ENCODE results near the gene MEOX1.
A peak's percentile ranks its signal among the peaks of the same experiment; 100 is the strongest.
"Not testable (repeated sequence)": the region's sequence is repeated elsewhere in the genome, so short reads cannot be mapped to it uniquely, and the experiment has no call there.

MEOX1 gene

DNA sequence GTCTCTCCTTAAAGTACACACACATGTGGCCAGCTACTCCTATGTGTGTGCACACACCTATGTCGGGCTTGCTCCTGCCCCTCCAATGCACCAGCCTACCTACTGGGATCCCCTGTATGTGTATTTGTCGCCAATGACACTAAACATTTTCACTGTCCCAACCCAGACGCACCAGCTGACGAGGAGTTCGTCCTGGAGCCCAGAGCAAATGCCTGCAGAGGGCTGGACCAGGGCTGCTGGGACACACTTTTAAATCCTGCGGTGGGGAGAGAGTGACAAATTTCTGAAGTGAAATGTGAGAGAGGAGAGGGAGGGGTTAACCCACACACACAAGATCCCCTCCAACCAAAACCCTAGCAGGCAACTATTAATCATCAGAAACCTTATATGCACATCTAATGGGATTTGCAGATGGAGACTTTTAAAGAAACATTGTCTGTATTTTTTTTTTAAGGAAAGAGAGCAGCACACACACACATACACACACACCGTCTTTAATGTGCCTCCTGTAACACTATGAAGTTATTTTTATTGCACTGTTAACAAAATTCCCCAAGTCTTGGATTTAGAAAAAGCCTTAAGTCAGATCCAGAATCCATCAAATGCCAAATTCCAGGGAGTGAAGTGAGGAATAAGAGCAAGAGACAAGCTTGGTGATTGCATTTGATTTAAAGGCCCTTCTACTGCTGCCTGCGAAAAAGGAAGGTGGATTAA is at the start of gene MEOX1:
MEOX1 (minus strand) TSS at position 224 of the 714 bp plus-strand sequence. CDS start 388 bp downstream, outside the sequence.
- DNase-seq, result no peak

DNA sequence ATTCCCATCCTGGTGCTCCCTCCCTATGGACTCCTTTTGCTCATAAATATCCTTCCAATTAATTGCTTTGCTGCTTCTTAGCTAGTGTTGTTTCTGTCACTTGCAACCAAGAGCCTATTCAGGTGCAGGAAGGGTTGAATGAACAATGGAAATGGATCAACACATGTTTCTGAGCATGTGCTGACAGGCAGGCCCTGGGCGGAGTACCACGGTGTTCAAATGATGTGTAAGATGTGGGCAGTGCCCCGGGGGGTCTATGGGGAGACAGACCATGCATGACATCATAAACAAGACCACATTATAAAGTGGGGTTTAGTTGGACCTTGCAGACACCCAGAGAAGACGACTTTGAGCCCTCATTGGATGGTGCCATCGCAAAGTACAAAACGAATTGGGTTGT is 48.4 kb upstream of the MEOX1 start:
- no peak for DNase-seq

DNA sequence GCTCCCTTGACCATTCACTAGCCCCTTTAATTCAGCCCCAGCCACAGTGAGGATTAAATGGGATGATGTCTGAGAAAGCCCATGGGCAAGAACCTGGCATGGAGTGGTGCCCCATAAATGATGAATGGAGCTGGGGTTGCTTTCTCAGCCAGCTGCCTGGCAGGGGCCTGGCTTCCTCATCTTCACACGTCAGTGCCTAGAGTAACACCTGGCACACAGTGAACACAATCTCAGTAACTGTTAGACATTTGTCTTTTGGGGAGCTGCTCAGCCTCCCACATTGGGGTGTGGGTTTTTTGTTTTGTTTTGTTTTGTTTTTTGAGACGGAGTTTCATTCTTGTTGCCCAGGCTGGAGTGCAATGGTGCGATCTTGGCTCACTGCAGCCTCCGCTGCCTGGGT is 47.5 kb upstream of the MEOX1 start:
- DNase-seq, result no peak

DNA sequence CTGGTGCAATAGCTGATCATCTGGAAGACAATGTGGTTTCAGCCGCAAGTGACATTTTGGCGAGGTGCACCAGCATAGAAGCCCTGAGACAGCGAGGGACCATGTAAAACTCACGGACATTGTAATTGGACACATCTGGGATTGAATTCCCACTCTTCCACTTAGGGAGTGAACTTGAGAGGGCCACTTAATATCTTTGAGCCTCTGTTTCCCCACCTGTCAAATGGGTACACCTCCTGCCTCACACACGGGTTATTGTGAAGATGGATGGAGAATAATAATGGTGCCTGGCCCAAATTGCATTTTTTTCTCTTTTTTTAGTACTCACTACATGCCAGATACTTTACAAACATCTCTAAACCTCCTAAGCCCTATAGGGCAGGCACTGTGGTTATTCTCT is 45.5 kb upstream of the MEOX1 start:
- DNase-seq, result no peak

DNA sequence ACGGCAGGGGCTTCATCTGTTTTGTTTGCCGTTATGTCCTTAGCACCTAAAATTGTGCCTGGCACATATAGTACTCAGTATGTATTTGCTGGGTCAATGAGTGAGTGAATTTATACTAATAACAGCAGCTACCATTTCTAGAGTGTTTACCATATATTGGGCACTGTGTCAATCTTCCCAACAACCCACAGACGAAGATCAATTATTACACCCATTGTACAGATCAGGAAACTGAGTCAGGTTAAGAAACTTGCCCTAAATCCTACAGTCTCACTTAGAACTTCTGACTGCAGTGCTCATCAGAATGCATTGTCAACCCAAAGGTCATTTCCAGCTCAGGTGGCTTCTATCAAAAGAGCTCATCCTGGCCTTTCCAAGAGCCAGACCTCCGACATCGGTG is 44.5 kb upstream of the MEOX1 start:
- DNase-seq, result no peak

DNA sequence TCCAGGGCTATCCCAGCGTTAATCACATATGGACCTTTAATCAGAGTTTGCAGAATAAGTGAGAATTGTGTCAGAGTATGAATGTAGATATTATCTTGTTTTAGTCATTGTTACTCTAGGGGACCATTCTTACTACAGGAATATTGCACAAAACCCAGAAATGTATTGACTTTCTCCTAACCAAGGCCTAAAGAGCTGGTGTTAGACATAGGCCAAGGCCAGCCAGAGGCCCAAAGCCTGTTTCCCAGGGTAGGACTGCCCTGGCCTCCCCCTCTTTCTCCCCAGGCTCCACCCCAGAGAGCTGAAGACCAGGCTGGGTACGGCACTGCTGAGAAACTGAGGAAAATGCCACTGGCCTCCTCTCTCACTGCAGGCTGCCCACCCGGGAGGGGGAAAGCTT is 41.9 kb upstream of the MEOX1 start:
- no peak for DNase-seq

DNA sequence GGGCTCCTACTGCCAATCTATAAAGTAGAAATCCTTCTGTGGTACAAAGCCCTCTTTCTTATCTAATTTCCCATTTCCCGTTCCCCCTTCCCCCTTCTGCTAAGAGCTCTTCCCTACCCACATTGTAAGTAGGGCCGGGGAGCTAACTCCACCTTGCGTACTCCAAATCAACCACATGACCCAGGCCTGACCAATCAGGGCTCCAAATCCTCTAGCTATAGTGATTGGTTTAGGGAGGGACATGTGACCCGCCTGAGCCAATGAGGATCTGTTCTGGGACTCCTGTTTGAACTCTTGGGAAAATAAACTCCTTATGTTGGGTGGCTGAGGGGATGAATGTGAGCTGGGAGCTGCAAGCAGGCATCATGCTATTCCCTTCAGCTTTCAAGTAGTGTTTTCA is 40.9 kb upstream of the MEOX1 start:
- DNase-seq, result peak in 1 of 56 donors; percentile 6

DNA sequence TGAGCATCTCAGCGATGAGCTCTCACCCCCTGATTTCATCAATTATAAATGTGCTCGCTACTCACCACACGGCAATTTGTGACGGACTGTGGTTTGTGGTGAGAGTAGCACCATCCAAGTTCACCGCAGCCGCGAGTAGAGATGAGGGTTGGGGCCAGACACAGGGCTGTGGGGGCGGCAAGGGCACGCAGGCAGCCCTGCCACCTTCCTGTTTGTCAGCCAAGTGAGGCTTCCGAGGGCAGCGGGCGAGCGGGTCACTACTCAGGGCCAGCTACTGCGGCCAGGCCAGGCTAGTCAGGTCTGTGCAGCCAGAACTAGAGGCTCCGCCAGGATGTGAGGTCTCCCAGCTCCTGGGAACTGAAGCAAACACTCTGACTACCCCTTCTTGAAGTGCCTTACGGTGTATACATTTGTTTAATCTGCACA is 39.6 kb upstream of the MEOX1 start:
- DNase-seq, result no peak

DNA sequence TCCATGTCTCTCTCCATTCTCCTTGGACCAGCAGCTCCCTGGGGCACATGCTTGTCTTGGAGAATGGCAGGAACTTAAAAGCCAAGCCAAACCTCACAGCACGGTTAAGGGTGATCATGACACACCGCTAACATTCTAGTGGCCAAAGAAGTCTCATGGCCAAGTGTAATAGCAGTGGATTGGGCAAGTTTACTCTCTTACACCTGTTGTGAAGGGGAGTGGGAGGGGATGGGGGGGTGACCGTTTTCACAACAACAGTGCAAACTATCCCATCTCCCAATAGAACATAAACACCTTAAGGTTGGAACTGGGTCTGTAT is 37.7 kb upstream of the MEOX1 start:
- DNase-seq, result no peak

DNA sequence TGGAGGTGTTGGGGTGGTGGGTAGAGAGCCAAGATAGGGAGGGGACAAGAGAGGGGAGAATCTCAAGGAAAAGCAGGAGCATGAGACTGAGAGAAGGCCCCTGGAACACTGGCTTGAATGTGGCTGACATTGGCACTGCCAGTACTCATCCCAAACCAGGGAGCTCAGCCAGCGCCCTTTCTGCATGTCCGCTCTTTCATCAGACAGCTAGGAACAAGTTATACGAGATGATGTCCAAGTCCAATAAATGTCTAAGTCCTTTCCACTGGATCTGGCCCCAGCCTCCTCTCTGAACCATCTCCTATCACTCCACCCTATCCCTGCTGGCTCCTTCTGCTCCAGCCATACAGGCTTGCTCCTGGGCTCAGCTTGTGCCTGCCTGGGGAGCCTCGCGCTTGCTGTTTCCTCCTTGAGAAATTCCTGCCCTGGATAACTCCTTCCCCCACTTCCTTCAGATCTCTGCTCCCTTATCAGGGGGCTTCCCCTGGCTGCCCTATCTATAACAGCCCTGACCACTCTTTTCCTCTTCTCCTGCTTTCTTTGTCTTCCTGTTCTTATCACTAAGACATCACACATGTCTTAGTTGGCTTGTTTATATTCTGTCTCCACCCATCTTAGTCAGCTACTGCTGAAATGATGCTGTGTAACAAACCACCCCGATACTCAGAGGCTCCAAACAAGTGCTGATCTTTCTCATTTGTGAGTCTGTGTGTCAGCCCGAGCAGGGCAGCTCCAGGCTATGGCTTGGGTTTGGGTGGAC is 37.1 kb upstream of the MEOX1 start:
- DNase-seq, result no peak

DNA sequence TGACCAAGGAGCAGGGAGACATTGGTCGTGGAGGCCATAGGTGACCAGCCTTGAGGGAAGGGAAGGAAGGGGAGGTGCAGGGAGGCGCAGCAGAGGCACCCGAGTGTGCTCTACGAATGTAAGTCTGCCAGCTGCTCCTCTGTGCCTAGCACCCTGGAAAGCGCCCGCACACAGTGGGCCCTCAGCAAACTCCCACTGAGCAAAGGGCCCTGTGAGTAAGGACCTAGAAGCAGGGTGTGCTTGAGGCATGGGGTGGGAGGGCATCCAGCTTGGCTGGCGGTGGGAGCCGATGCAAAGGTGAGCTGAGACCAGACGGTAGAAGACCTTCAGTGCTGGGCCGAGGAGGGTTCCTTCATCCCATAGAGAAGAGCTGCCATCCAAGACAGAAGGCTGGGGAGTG is 36.2 kb upstream of the MEOX1 start:
- no peak for DNase-seq

DNA sequence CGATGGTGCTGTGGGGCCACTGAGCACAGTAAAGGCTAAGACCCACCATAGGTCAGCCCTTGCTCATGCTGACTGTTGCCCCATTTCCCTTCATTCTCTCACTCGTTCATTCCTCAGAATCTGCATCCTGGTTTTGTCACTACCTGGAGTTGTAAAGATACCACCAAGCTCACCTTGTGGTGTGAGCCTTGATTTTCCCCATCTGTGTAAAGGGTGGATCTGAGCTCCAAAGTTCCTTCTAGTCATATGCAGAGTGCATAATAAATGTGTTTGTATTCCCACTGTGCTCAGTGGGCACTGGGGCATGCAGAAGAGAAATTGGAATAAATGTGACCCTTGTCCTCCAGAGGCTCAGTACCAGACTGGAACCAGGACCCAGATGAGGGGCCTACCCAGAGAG is 35.2 kb upstream of the MEOX1 start:
- no peak for DNase-seq

DNA sequence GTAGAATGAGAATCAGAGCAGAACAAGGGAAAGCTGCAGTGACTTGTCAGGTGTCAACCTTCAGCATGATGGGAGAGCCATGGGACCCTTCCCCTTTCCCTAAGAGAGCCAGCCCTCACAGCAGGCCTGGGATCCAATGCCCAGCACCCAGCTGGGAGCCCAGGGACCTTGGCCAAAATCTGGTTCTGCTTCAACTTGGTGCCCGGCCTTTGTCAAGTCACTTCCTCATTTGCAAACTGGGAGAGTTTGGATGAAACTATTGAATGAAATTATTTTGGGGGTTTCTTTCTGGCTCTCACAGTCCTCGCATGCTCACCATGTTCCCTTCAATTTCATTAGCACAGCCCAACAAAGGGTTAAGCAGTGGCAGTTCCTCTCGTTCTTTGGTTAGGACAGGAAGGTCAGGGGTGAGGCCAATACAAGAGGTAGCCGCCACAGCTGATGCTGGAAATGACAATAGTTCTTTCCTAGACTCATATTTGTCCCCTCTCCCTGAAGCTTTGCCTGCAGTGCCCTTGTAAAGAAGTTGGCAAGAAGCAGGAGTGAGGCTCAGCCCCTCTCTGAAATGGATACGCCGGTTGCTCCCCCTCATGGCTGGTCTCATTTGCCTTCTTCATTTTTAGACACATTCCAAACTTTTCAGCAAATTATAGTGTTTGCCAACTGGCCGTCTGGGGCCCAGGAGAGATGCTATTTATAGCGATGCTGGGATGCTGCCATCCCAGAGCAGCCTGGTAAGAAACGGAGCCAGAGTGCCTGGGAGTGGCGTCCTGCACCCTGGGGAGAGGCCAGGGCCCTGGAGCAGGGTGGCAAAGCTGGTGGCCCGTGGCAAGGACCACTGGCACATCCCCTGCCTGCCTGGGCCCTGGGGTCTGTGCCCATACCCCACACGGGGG is 34.5 kb upstream of the MEOX1 start:
- DNase-seq, result no peak

DNA sequence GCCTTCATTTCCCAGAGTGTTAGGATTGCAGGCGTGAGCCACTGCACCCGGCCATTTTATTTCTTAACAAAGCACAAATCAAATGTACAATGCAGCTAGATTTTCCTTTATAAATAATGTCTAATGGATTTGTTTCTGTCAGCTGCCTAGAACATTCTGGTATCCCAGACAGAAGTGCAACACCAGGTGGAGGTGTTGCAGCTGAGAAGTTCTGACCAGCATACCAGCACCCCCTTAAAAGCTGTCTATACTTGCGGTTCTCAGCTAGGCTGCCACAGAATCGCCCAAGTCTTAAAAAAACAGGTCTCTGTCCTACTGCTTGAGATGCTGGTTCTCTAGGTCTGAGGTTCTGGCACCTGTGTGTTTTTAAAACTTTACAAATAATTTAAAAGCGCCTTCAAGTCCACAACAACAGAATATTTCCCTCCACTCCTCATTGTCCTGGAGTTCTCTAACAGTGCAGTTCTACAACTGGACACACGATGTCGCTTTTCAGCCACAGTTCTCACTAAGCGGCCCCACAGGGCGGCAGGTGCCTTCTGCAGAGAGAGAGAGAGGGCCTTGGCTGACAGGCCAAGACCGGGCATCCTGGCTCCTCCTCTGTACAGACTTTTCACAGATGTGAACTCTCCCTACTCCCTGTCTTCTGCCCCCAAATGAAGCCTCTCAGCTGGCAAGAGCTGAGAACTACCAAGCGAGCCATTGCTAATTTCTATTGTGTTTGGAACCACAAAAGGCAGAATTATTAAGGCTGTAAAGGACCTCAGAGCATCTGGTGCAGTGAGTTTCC is 32.6 kb upstream of the MEOX1 start:
- peak in 51 of 56 donors; percentile 2 to 86 (median 47) for DNase-seq

DNA sequence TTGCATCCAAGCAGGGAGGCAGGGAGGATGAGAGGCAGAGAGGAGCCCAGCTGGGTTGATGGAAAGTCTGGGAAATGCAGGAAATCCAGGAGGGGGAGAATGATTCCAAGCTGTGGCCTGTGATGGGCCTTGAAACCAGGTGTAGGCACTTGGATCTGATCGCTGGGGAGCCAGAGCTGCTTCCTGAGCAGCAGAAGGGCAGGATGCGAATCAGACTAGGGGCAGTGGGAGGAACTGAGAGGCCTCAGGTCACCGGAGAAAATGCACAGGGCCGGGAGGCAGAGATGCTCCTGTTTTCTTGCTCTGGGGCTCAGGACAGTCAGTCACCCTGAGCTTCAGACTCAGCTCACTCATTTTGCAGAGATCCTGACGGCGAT is 29.6 kb upstream of the MEOX1 start:
- no peak for DNase-seq

DNA sequence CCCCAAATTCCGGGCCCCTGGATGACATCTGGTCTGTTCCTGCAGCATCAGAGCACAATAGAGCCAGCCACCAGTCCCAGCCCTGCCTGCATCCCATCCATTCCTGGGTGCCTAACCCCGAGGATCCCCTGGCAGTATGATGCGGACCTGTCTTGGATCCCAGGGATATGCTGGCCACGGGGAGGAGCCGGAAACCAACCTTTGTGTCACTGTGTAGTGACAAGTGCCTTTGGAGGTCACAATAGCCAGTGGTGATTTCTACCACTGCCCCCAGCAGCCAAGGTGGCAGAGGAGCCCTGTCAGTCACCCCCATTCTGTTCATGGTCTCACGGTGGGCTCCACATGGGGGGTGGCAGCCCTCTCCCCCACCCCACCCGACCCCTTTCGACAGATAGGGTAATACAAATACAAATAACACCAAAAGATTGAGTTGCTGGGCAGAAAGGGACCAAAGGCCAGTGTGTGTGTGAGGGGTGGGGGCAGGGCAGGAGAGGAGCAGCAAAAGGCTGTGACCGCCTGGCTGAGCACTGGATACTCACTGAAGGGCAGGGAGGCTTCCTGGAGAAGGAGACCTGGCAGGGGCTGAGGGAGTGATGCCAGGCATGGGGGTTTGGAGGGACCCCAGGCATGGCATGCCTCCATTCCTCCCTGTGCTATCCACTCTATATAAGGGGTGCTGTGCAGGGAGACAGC is 29.0 kb upstream of the MEOX1 start:
- no peak for DNase-seq

DNA sequence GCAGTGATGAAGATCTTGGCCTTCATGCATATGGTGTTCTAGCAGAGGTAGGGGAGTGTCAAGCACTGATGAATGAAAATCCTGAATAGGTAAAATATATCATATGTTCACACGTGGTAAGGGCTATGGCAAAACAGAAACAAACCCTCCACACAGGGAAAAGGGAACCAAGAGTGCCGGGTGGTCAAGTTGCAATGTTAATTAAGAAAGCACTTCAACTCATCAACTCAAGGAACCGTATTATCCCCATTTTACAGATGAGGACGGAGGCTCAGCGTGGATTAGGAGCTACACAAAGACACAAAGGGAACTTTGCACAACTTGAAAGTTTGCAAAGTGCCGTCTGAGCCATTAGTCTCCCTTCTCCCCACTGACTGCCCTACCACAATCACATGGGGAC is 28.1 kb upstream of the MEOX1 start:
- DNase-seq, result no peak

DNA sequence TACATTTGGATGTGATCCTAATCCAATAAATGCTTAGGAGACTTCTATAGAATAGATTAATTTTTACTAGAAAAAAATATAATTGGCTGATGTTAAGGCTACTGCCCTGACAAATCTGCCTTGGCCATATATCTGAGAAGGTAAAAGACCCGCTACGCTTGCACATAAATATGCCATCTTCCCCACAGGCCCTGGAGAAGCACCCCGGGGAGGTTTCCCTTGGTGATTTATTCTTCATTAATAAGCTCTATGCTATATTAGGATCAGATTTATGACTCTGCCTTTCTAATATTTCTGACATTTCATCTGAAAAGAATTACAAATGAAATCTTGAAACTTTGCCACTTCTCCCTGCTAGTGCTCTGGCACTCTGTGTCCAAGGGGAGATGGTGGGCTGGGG is 27.4 kb upstream of the MEOX1 start:
- no peak for DNase-seq

DNA sequence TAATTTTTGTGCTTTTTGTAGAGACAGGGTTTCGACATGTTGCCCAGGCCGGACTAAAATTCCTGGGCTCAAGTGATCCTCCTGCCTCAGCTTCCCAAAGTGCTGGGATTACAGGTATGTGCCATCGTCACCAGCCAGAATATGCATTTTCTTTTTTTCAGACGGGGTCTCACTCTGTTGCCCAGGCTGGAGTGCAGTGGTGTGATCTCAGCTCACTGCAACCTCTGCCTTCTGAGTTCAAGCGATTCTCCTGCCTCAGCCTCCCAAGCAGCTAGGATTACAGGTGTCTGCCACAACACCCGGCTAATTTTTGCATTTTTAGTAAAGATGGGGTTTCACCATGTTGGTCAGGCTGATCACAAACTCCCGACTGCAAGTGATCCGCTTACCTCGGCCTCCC is 25.2 kb upstream of the MEOX1 start:
- DNase-seq, result not testable (repeated sequence)

DNA sequence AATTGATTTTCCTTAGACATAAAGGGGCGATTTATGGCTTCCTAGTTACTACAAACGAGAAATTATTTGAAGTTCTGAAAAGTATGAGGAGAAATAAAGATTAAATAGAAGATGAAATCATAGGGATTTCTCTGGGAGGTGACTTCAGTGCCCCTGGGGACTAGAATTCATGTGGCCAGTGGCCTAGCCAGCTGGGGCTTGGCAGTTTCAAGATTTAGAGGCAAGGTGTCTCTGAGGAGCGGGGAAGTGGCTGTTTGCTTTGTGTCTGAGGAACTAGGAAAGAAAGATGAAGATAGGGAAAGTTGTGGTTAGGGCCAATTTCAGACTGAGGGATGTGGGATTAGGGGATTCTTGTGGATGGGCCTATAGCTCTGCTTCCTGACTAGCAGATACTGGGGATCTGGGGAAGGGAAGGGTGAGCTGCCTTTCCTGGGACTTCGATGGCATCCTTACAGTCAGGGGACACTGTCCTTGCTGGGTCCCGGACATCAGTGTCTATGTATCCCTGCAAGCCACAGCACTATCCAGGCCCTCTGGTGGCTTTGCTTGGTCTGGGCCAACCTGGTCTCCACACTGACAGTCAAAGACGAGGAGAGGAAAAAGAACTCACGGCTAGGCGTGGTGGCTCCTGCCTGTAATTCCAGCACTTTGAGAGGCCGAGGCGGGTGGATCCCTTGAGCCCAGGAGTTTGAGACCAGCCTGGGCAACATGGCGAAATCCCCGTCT is 22.4 kb upstream of the MEOX1 start:
- no peak for DNase-seq
